HepG2 (cell line): ENCODE measurements around the gene SMYD4. TPM values are rescaled to one million over a fixed set of nuclear protein-coding genes. Genes with fewer than 3 reads are reported as not detected.

Experiments
- ATAC-seq: fragments of 200-7000 bp; cut with Tn5 transposase; 3 replicates; pipeline ENCODE4 v1.9.1; 2020; ENCODE audit warnings: mild to moderate bottlenecking, moderate library complexity
- BruUV-seq: library from RNA; stranded (reverse); fragments of 400-500 nt; replicated peaks from 2 replicates; lab custom pipeline; 2021; lab: Mats Ljungman, UMichigan
- CTCF ChIA-PET: fragments of 300-600 bp; formaldehyde crosslinking; extraction: SDS; loops from one replicate; lab custom pipeline; 2021; ENCODE audit warnings: low total read pairs, inconsistent platforms, low intra/inter-chr PET ratio; lab: Yijun Ruan, JAX
- POLR2A ChIA-PET: fragments of 350-600 bp; sonication (Branson Sonifier 250); formaldehyde crosslinking; loops from one replicate; lab custom pipeline; 2020; ENCODE audit warnings: antibody characterized with exemption, inconsistent platforms; lab: Yijun Ruan, JAX
- DNase-seq: peaks from one replicate; pipeline ENCODE4 v3.0.0-alpha.2; 2015; ENCODE audit warnings: low spot score
- FAIRE-seq: peaks from 3 replicates; lab custom pipeline; 2011; peaks lifted over from hg19 to GRCh38; lab: Jason Lieb, UNC
- H2AFZ ChIP-seq: one replicate; pipeline ENCODE4 v1.6.1; 2011; ENCODE audit warnings: low read length, inconsistent platforms
- H3K27ac ChIP-seq: fragments of 300-600 bp; 3 replicates; pipeline ENCODE4 v1.8.0; 2011; ENCODE audit warnings: mixed run types, mild to moderate bottlenecking, mixed read lengths, low read length, inconsistent platforms; ENCODE audit not compliant: insufficient read depth; ENCODE audit errors: extremely low read length
- H3K27me3 ChIP-seq, 2 experiments: fragments of 200-600 bp in 1 of 2; 2 replicates in 1 of 2; 3 replicates in 1 of 2; pipeline versions ENCODE4 v1.6.0 to v1.8.0; 2011; ENCODE audit warnings: low read length in 2 of 2, mild to moderate bottlenecking in 2 of 2, moderate library complexity in 2 of 2, inconsistent platforms in 1 of 2; ENCODE audit not compliant: insufficient read depth in 2 of 2, control insufficient read depth in 1 of 2
- H3K36me3 ChIP-seq, 2 experiments: fragments of 200-600 bp in 1 of 2; replicated peaks in 1 of 2; 2 replicates in 1 of 2; 3 replicates in 1 of 2; pipeline versions ENCODE4 v1.5.1 to v1.8.0; 2011; ENCODE audit warnings: low read length in 2 of 2, inconsistent platforms in 1 of 2; ENCODE audit not compliant: insufficient read depth in 2 of 2, control insufficient read depth in 1 of 2
- H3K4me1 ChIP-seq: 2 replicates; pipeline ENCODE4 v1.5.1; 2012; ENCODE audit warnings: low read length, inconsistent platforms; ENCODE audit not compliant: insufficient read depth
- H3K4me2 ChIP-seq: 2 replicates; pipeline ENCODE4 v1.6.0; 2011; ENCODE audit warnings: low read depth, low read length, inconsistent platforms
- H3K4me3 ChIP-seq, 3 experiments: fragments of 200-600 bp in 1 of 3; sonication (generic), shearing (Covaris generic) in 1 of 3; replicated peaks in 1 of 3; 2 replicates each; pipeline ENCODE4 v1.5.1; 2011 to 2016; ENCODE audit warnings: low read length in 3 of 3, inconsistent platforms in 2 of 3, low read depth in 2 of 3, mild to moderate bottlenecking in 2 of 3, control low read depth in 1 of 3, mixed read lengths in 1 of 3; ENCODE audit not compliant: insufficient read depth in 1 of 3
- H3K79me2 ChIP-seq: one replicate; pipeline ENCODE4 v1.6.1; 2011; ENCODE audit warnings: low read length, inconsistent platforms; ENCODE audit not compliant: insufficient read depth
- H3K9ac ChIP-seq: 2 replicates; pipeline ENCODE4 v1.6.0; 2011; ENCODE audit warnings: mild to moderate bottlenecking, low read depth, low read length, inconsistent platforms; ENCODE audit not compliant: insufficient read depth
- H3K9me3 ChIP-seq: 2 replicates; pipeline ENCODE4 v1.5.1; 2012; ENCODE audit warnings: mild to moderate bottlenecking, low read length
- H4K20me1 ChIP-seq: 2 replicates; pipeline ENCODE4 v1.6.0; 2011; ENCODE audit warnings: inconsistent platforms, mild to moderate bottlenecking, low read length, moderate library complexity; ENCODE audit not compliant: insufficient read depth
- MATR3 ChIP-seq: sonication (generic); formaldehyde crosslinking; IDR thresholded peaks from 2 replicates; pipeline ENCODE4 v1.4.0; 2020; ENCODE audit warnings: missing genetic modification reagents
- RELA ChIP-seq: sonication (generic); formaldehyde crosslinking; IDR thresholded peaks from 2 replicates; pipeline ENCODE4 v1.4.0; 2020; ENCODE audit warnings: missing genetic modification reagents
- SMAD9 ChIP-seq: sonication (generic); formaldehyde crosslinking; IDR thresholded peaks from 2 replicates; pipeline ENCODE4 v1.5.1; 2020; ENCODE audit warnings: mild to moderate bottlenecking, missing genetic modification reagents
- SNAPC5 ChIP-seq: sonication (generic); formaldehyde crosslinking; IDR thresholded peaks from 2 replicates; pipeline ENCODE4 v1.8.1; 2023; ENCODE audit warnings: mild to moderate bottlenecking, missing genetic modification reagents, borderline replicate concordance
- ZNF234 ChIP-seq: sonication (generic); formaldehyde crosslinking; conservative IDR thresholded peaks from 2 replicates; pipeline ENCODE4 v1.5.1; 2020; ENCODE audit warnings: mild to moderate bottlenecking, missing genetic modification reagents
- ZNF33A ChIP-seq: sonication (generic); formaldehyde crosslinking; IDR thresholded peaks from 2 replicates; pipeline ENCODE4 v1.5.1; 2020; ENCODE audit warnings: missing genetic modification reagents, mild to moderate bottlenecking, moderate library complexity, borderline replicate concordance
- ZNF362 ChIP-seq: sonication (generic); formaldehyde crosslinking; IDR thresholded peaks from 2 replicates; pipeline ENCODE4 v1.4.0; 2020; ENCODE audit warnings: missing genetic modification reagents, mild to moderate bottlenecking, borderline replicate concordance
- ZNF670 ChIP-seq: sonication (generic); formaldehyde crosslinking; IDR thresholded peaks from 2 replicates; pipeline ENCODE4 v1.8.0; 2022; ENCODE audit warnings: mild to moderate bottlenecking, missing genetic modification reagents, borderline replicate concordance
- ZNF772 ChIP-seq: sonication (generic); formaldehyde crosslinking; IDR thresholded peaks from 2 replicates; pipeline ENCODE4 v1.5.0; 2020; ENCODE audit warnings: mild to moderate bottlenecking, missing genetic modification reagents
- WGBS: methylation state at CpG from one replicate; pipeline ENCODE4 v1.1.6; 2017; ENCODE audit warnings: low lambda C conversion rate; 5-methylcytosine and 5-hydroxymethylcytosine counted together
- in situ Hi-C: cut with HindIII; loops from 2 replicates; pipeline ENCODE4 v1.10.0; 2017; ENCODE audit warnings: low pct_unique_long_range_greater_than_20kb; ENCODE audit not compliant: extremely low pct_ligation_motif_present
- intact Hi-C: fragments of 100-400 bp; cut with micrococcal nuclease; formaldehyde crosslinking; loops from one replicate; pipeline ENCODE4 v1.10.0; 2022; ENCODE audit not compliant: unreplicated experiment
- polyA plus RNA-seq, 8 experiments: library from polyadenylated mRNA; depleted of rRNA in 3 of 8; stranded (reverse) in 7 of 8; unstranded in 1 of 8; fragments of >200 nt; fragmentation: Illumina TruSeq in 4 of 8; extraction: Trizol in 4 of 8; gene quantifications; 2 replicates each; pipeline versions ENCODE4 v1.2.1 to v1.2.3, GENCODE V29; 2011 to 2016; ENCODE audit warnings: low read depth in 4 of 8, missing spikeins in 1 of 8, mixed read lengths in 1 of 8; ENCODE audit not compliant: insufficient read depth in 1 of 8
- total RNA-seq, 5 experiments: library from RNA; depleted of rRNA; stranded (reverse); fragments of >200 nt; fragmentation: Illumina TruSeq; extraction: Trizol; gene quantifications; 2 replicates each; pipeline ENCODE4 v1.2.3, GENCODE V29; 2016; ENCODE audit warnings: low read depth in 1 of 5

SMYD4 gene
- total and polyA plus RNA-seq, 2 of the 13 experiments (the other 11 are each of a cell fraction or from before 2014, with no cell fraction given) = 7.4 to 11.3 TPM

GRCh38 chr17:1792495-1793446 is 36.9 kb downstream of the SMYD4 start (continued):
- TF ChIP-seq ZNF772 (no peak), ZNF234 (CRISPR knock-in tag) (no peak), ZNF362 (CRISPR knock-in tag) (no peak), SMAD9 (CRISPR knock-in tag) (no peak), ZNF670 (CRISPR knock-in tag) (no peak)

- no peak for DNase-seq
- BruUV-seq = no TSS peak
- no peak overlapping the region for H3K27ac ChIP-seq
- 78% methylated on average over 5 of the region's 5 CpGs for WGBS
- no peak overlapping the region for H2AFZ ChIP-seq
- POLR2A ChIA-PET = interaction anchor here (0.8 kb wide), 1 partner anchor 21 kb away, joined by 3 read pairs; no protein-coding TSS in a partner anchor
- peaks cover 11 to 25% of the 10 kb centered on the region in 2 experiments; a peak in 4 of 5 replicates for H3K36me3 ChIP-seq
- no peaks in the 10 kb centered on the region for H3K4me1 ChIP-seq
- no peaks in the 10 kb centered on the region for H4K20me1 ChIP-seq
- no peak overlapping the region for H3K4me2 ChIP-seq
- no peak for FAIRE-seq
- no peaks in the 10 kb centered on the region for H3K27me3 ChIP-seq
- H3K9me3 ChIP-seq = no peaks in the 10 kb centered on the region
- no peak overlapping the region for H3K9ac ChIP-seq
- in situ Hi-C loops (no loop called here), intact Hi-C loops (loop anchor here (5.0 kb wide), 1 partner anchor 77 kb away; no protein-coding TSS in a partner anchor)
- no peak overlapping the region for H3K4me3 ChIP-seq
- ATAC-seq = no peak
- CTCF ChIA-PET = no interaction called here
- TF ChIP-seq RELA (no peak), MATR3 (no peak), ZNF33A (CRISPR knock-in tag) (no peak), SNAPC5 (CRISPR knock-in tag) (no peak)
- H3K79me2 ChIP-seq = peaks cover 8% of the 10 kb centered on the region
These were observed 39.8 kb downstream of the SMYD4 start for GRCh38 chr17:1789936-1790335.
